C4-2B (cell line): ENCODE results near the gene RARG.

Experiments
- CTCF ChIP-seq: fragments of 450-650 bp; conservative IDR thresholded peaks from 2 replicates; pipeline ENCODE4 v1.5.1; 2017; ENCODE audit warnings: mild to moderate bottlenecking
- ZFX ChIP-seq: fragments of 450-650 bp; IDR thresholded peaks from 2 replicates; pipeline ENCODE4 v1.6.1; 2017

GRCh38 chr12:53267999-53268629 is 36.1 kb upstream of the RARG start, which contains the start of gene ESPL1:
- TF ChIP-seq CTCF (no peak), ZFX (peak; percentile 89; the same call in 1 of the 2 replicates)
